Lower leg skin (tissue), 3 donors: ENCODE results near the gene USP28.

ENCODE experiments used
- CTCF ChIP-seq, 3 donors: fragments of 450-650 bp; IDR thresholded peaks; one replicate each; pipeline ENCODE4 v1.5.1; 2016; ENCODE audit warnings: antibody characterized with exemption in 3 of 3, mild to moderate bottlenecking in 3 of 3, moderate library complexity in 2 of 3
- POLR2A ChIP-seq, 2 donors: fragments of 450-650 bp; IDR thresholded peaks; one replicate each; pipeline ENCODE4 v1.6.1; 2016 to 2017; ENCODE audit warnings: antibody characterized with exemption in 2 of 2, mild to moderate bottlenecking in 1 of 2, moderate library complexity in 1 of 2

- no peak for TF ChIP-seq CTCF (IDR thresholded peaks at IDR 0.05)
- TF ChIP-seq POLR2A (IDR thresholded peaks at IDR 0.05), result no peak
These were observed 93.7 kb downstream of the USP28 start for GRCh38 chr11:113781682-113782081.
